Measurements from ENCODE around the gene RITA1. TPM values are rescaled to one million over a fixed set of nuclear protein-coding genes. Genes with fewer than 3 reads are reported as not detected.

Gene RITA1
- total and polyA plus RNA-seq, 10 of the 15 experiments (the other 5 are each of a cell fraction or from before 2014, with no cell fraction given): 2.3 to 39.9 (median 24.8) TPM

- WGBS (ENCODE audit: insufficient coverage, insufficient replicate concordance, low lambda C conversion rate, missing lambda C conversion rate): 63% methylated on average over 7 of the region's 7 CpGs
- ATAC-seq (no peak), DNase-seq (ENCODE audit: low read depth, low spot score) (no peak), FAIRE-seq (no peak)
- no TSS peak for BruUV-seq (replicated peaks)
- no peaks in the 10 kb centered on the region for H3K79me2 ChIP-seq (ENCODE audit: control insufficient read depth, insufficient read depth, low read length)
- no peak overlapping the region for H3K4me2 ChIP-seq (ENCODE audit: control insufficient read depth, insufficient read depth)
- H2AFZ ChIP-seq (ENCODE audit: control insufficient read depth, low read depth, low read length): no peak overlapping the region
- ChIA-PET CTCF (interaction anchor here (0.6 kb wide), 1 partner anchor 79 kb away, joined by 4 read pairs; no protein-coding TSS in a partner anchor), SMC1A (ENCODE audit: uncharacterized antibody, unreplicated experiment) (no interaction called here), POLR2A (interaction anchor here (0.7 kb wide), 1 partner anchor 33 kb away, joined by 3 read pairs; no protein-coding TSS in a partner anchor), RAD21 (ENCODE audit: unreplicated experiment) (interaction anchor here (0.6 to 0.7 kb wide), 3 partner anchors 33 to 1327 kb away, joined by 3 to 4 read pairs (median 3); no protein-coding TSS in a partner anchor)
- H4K20me1 ChIP-seq (ENCODE audit: control insufficient read depth, insufficient read depth): no peaks in the 10 kb centered on the region
- no peak overlapping the region for H3K4me3 ChIP-seq
- H3K27ac ChIP-seq (ENCODE audit: control insufficient read depth, insufficient read depth): no peak overlapping the region
- H3K9me3 ChIP-seq (replicated peaks; ENCODE audit: control insufficient read depth, insufficient read depth, low read length): no peaks in the 10 kb centered on the region
- H3K36me3 ChIP-seq (ENCODE audit: control insufficient read depth in 2 of 2, insufficient read depth in 2 of 2, low read length in 1 of 2): no peaks in the 10 kb centered on the region
- H3K27me3 ChIP-seq (replicated peaks in 1 of 2; ENCODE audit: control insufficient read depth in 2 of 2, insufficient read depth in 2 of 2, low read length in 1 of 2): no peaks in the 10 kb centered on the region
- no peaks in the 10 kb centered on the region; the same call in 1 of the 2 replicates for H3K4me1 ChIP-seq (ENCODE audit: control insufficient read depth, insufficient read depth, low read length)
- intact Hi-C loops (cut with micrococcal nuclease; ENCODE audit: unreplicated experiment): no loop called here
- H3K9ac ChIP-seq (ENCODE audit: control insufficient read depth, insufficient read depth, low read length): no peak overlapping the region
- in situ Hi-C loops (cut with MboI): no loop called here
- TF ChIP-seq, protein P1, sequence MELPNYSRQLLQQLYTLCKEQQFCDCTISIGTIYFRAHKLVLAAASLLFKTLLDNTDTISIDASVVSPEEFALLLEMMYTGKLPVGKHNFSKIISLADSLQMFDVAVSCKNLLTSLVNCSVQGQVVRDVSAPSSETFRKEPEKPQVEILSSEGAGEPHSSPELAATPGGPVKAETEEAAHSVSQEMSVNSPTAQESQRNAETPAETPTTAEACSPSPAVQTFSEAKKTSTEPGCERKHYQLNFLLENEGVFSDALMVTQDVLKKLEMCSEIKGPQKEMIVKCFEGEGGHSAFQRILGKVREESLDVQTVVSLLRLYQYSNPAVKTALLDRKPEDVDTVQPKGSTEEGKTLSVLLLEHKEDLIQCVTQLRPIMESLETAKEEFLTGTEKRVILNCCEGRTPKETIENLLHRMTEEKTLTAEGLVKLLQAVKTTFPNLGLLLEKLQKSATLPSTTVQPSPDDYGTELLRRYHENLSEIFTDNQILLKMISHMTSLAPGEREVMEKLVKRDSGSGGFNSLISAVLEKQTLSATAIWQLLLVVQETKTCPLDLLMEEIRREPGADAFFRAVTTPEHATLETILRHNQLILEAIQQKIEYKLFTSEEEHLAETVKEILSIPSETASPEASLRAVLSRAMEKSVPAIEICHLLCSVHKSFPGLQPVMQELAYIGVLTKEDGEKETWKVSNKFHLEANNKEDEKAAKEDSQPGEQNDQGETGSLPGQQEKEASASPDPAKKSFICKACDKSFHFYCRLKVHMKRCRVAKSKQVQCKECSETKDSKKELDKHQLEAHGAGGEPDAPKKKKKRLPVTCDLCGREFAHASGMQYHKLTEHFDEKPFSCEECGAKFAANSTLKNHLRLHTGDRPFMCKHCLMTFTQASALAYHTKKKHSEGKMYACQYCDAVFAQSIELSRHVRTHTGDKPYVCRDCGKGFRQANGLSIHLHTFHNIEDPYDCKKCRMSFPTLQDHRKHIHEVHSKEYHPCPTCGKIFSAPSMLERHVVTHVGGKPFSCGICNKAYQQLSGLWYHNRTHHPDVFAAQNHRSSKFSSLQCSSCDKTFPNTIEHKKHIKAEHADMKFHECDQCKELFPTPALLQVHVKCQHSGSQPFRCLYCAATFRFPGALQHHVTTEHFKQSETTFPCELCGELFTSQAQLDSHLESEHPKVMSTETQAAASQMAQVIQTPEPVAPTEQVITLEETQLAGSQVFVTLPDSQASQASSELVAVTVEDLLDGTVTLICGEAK (IDR thresholded peaks at IDR 0.05; ENCODE audit: borderline replicate concordance): no peak
- TF ChIP-seq TAF1 (IDR thresholded peaks at IDR 0.05; ENCODE audit: borderline replicate concordance, low read depth, low read length) (no peak), MXI1 (IDR thresholded peaks at IDR 0.05; ENCODE audit: low read depth, low read length) (no peak), NFIC (IDR thresholded peaks at IDR 0.05; ENCODE audit: low read depth, low read length) (no peak), TCF7 (IDR thresholded peaks at IDR 0.05; ENCODE audit: borderline replicate concordance) (no peak), USF1 (IDR thresholded peaks at IDR 0.05; ENCODE audit: borderline replicate concordance, extremely low read length, insufficient read depth, low read depth, low read length) (no peak), KAT2A (conservative IDR thresholded peaks at IDR 0.05; ENCODE audit: control insufficient read depth, low read depth, low read length) (no peak), BACH1 (IDR thresholded peaks at IDR 0.05; ENCODE audit: borderline replicate concordance) (no peak), TCF12 (IDR thresholded peaks at IDR 0.05; ENCODE audit: low read depth, low read length) (no peak), CHD1 (IDR thresholded peaks at IDR 0.05; ENCODE audit: low read depth, low read length) (no peak), RELA (IDR thresholded peaks at IDR 0.05; ENCODE audit: borderline replicate concordance, partially characterized antibody) (no peak), TBL1XR1 (IDR thresholded peaks at IDR 0.05; ENCODE audit: low read depth, low read length) (no peak), JUND (IDR thresholded peaks at IDR 0.05; ENCODE audit: low read depth, low read length) (no peak), ASH2L (IDR thresholded peaks at IDR 0.05; ENCODE audit: borderline replicate concordance, low read depth) (no peak)
- TF ChIP-seq, protein P2, sequence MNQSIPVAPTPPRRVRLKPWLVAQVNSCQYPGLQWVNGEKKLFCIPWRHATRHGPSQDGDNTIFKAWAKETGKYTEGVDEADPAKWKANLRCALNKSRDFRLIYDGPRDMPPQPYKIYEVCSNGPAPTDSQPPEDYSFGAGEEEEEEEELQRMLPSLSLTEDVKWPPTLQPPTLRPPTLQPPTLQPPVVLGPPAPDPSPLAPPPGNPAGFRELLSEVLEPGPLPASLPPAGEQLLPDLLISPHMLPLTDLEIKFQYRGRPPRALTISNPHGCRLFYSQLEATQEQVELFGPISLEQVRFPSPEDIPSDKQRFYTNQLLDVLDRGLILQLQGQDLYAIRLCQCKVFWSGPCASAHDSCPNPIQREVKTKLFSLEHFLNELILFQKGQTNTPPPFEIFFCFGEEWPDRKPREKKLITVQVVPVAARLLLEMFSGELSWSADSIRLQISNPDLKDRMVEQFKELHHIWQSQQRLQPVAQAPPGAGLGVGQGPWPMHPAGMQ (IDR thresholded peaks at IDR 0.05; ENCODE audit: borderline replicate concordance): no peak
- TF ChIP-seq, protein P3, sequence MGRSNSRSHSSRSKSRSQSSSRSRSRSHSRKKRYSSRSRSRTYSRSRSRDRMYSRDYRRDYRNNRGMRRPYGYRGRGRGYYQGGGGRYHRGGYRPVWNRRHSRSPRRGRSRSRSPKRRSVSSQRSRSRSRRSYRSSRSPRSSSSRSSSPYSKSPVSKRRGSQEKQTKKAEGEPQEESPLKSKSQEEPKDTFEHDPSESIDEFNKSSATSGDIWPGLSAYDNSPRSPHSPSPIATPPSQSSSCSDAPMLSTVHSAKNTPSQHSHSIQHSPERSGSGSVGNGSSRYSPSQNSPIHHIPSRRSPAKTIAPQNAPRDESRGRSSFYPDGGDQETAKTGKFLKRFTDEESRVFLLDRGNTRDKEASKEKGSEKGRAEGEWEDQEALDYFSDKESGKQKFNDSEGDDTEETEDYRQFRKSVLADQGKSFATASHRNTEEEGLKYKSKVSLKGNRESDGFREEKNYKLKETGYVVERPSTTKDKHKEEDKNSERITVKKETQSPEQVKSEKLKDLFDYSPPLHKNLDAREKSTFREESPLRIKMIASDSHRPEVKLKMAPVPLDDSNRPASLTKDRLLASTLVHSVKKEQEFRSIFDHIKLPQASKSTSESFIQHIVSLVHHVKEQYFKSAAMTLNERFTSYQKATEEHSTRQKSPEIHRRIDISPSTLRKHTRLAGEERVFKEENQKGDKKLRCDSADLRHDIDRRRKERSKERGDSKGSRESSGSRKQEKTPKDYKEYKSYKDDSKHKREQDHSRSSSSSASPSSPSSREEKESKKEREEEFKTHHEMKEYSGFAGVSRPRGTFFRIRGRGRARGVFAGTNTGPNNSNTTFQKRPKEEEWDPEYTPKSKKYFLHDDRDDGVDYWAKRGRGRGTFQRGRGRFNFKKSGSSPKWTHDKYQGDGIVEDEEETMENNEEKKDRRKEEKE (IDR thresholded peaks at IDR 0.05): no peak
Observed at GRCh38 chr12:113140706-113141105, 44.8 kb upstream of the RITA1 start.
